ENCODE results near the gene CSMD2.

- TF ChIP-seq, protein P1, sequence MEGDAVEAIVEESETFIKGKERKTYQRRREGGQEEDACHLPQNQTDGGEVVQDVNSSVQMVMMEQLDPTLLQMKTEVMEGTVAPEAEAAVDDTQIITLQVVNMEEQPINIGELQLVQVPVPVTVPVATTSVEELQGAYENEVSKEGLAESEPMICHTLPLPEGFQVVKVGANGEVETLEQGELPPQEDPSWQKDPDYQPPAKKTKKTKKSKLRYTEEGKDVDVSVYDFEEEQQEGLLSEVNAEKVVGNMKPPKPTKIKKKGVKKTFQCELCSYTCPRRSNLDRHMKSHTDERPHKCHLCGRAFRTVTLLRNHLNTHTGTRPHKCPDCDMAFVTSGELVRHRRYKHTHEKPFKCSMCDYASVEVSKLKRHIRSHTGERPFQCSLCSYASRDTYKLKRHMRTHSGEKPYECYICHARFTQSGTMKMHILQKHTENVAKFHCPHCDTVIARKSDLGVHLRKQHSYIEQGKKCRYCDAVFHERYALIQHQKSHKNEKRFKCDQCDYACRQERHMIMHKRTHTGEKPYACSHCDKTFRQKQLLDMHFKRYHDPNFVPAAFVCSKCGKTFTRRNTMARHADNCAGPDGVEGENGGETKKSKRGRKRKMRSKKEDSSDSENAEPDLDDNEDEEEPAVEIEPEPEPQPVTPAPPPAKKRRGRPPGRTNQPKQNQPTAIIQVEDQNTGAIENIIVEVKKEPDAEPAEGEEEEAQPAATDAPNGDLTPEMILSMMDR (conservative IDR thresholded peaks at IDR 0.05), result no peak
- no peak for TF ChIP-seq EZH2 (IDR thresholded peaks at IDR 0.05; ENCODE audit: low read depth)
These were observed 648.0 kb downstream of the CSMD2 start for GRCh38 chr1:33516891-33517567.

Data from PC-9 (cell line).